Chondrocyte (in vitro differentiated cells): Measurements from ENCODE around the gene MOCOS. TPM values are rescaled to one million over a fixed set of nuclear protein-coding genes. Genes with fewer than 3 reads are reported as not detected.

Experiments used
- DNase-seq: peaks from one replicate; pipeline ENCODE4 v3.0.0; 2021; ENCODE audit warnings: mixed read lengths, low spot score
- H3K27ac Mint-ChIP-seq: one replicate; pipeline ENCODE4 v1.8.0; 2021; ENCODE audit warnings: mild to moderate bottlenecking, moderate library complexity, mixed read lengths; ENCODE audit not compliant: unreplicated experiment
- H3K27me3 Mint-ChIP-seq: 2 replicates; pipeline ENCODE4 v1.8.0; 2021; ENCODE audit warnings: low read depth, mixed read lengths
- H3K36me3 Mint-ChIP-seq: 2 replicates; pipeline ENCODE4 v1.8.0; 2021; ENCODE audit warnings: low read depth, mixed read lengths
- H3K4me1 Mint-ChIP-seq: 2 replicates; pipeline ENCODE4 v1.8.0; 2021; ENCODE audit warnings: low read depth, mild to moderate bottlenecking, mixed read lengths
- H3K4me3 Mint-ChIP-seq: one replicate; pipeline ENCODE4 v1.8.0; 2021; ENCODE audit warnings: mild to moderate bottlenecking, moderate library complexity, mixed read lengths; ENCODE audit not compliant: unreplicated experiment
- H3K9me3 Mint-ChIP-seq: 2 replicates; pipeline ENCODE4 v1.8.0; 2021; ENCODE audit warnings: low read depth, mixed read lengths
- CTCF ChIP-seq: fragments of 200-600 bp; sonication (generic); IDR thresholded peaks from 2 replicates; pipeline ENCODE4 v1.5.0; 2021; ENCODE audit warnings: antibody characterized with exemption, mild to moderate bottlenecking, moderate library complexity
- total RNA-seq: library from RNA; stranded (reverse); gene quantifications from 3 replicates; pipeline ENCODE4 v1.2.1, GENCODE V29; 2021

Gene MOCOS
- total RNA-seq, 1 donor from 2014 or later = 13.2 TPM

- no peak for DNase-seq
- Mint-ChIP-seq H3K9me3 (peaks cover 20% of the 10 kb centered on the region), H3K4me3 (no peak overlapping the region), H3K36me3 (peaks cover 10% of the 10 kb centered on the region), H3K4me1 (peaks cover 2% of the 10 kb centered on the region), H3K27ac (no peak overlapping the region), H3K27me3 (peaks cover 2% of the 10 kb centered on the region)
- TF ChIP-seq CTCF = no peak
Observed at GRCh38 chr18:36288689-36289088, 101.4 kb downstream of the MOCOS start.

- DNase-seq = no peak
- no peak overlapping the region for H3K4me3 Mint-ChIP-seq
- TF ChIP-seq CTCF = no peak
- H3K4me1 Mint-ChIP-seq = peaks cover 4% of the 10 kb centered on the region
- peaks cover 3% of the 10 kb centered on the region for H3K27me3 Mint-ChIP-seq
- peaks cover 5% of the 10 kb centered on the region for H3K36me3 Mint-ChIP-seq
- H3K27ac Mint-ChIP-seq = no peak overlapping the region
- peaks cover 13% of the 10 kb centered on the region for H3K9me3 Mint-ChIP-seq
Observed at GRCh38 chr18:36294031-36294430, 106.7 kb downstream of the MOCOS start.

GRCh38 chr18:36295214-36295613 lies 107.9 kb downstream of the MOCOS start:
- Mint-ChIP-seq H3K36me3 (peaks cover 5% of the 10 kb centered on the region), H3K9me3 (peaks cover 8% of the 10 kb centered on the region), H3K27ac (no peak overlapping the region), H3K27me3 (peaks cover 4% of the 10 kb centered on the region), H3K4me1 (peaks cover 5% of the 10 kb centered on the region), H3K4me3 (no peak overlapping the region)
- DNase-seq = no peak
- TF ChIP-seq CTCF = no peak

GRCh38 chr18:36295880-36296301 lies 108.6 kb downstream of the MOCOS start:
- H3K4me3 Mint-ChIP-seq = no peak overlapping the region
- peaks cover 5% of the 10 kb centered on the region for H3K36me3 Mint-ChIP-seq
- no peak for TF ChIP-seq CTCF
- DNase-seq = no peak
- H3K4me1 Mint-ChIP-seq = peaks cover 5% of the 10 kb centered on the region
- H3K9me3 Mint-ChIP-seq = peaks cover 8% of the 10 kb centered on the region
- H3K27me3 Mint-ChIP-seq = peaks cover 6% of the 10 kb centered on the region
- no peak overlapping the region for H3K27ac Mint-ChIP-seq

GRCh38 chr18:36296650-36297416 lies 109.5 kb downstream of the MOCOS start:
- peak; percentile 79 for TF ChIP-seq CTCF
- peaks cover 6% of the 10 kb centered on the region for H3K27me3 Mint-ChIP-seq
- peak overlapping the region; percentile 80 for H3K27ac Mint-ChIP-seq
- H3K4me1 Mint-ChIP-seq = peaks cover 5% of the 10 kb centered on the region
- DNase-seq = no peak
- peaks cover 2% of the 10 kb centered on the region for H3K9me3 Mint-ChIP-seq
- H3K36me3 Mint-ChIP-seq = no peaks in the 10 kb centered on the region
- no peak overlapping the region for H3K4me3 Mint-ChIP-seq
